CD4-positive, alpha-beta memory T cell (primary cell): Measurements from ENCODE around the gene NACC2. TPM values are rescaled to one million over a fixed set of nuclear protein-coding genes. Genes with fewer than 3 reads are reported as not detected.
A peak's percentile ranks its signal among the peaks of the same experiment; 100 is the strongest.

Source experiments
- CTCF ChIA-PET: fragments of 350-600 bp; sonication (Branson Sonifier 250); formaldehyde crosslinking; loops from one replicate; lab custom pipeline; 2021; ENCODE audit warnings: inconsistent platforms; ENCODE audit not compliant: partially characterized antibody; lab: Charles Lee
- POLR2A ChIA-PET: fragments of 350-600 bp; sonication (Branson Sonifier 250); formaldehyde crosslinking; loops from one replicate; lab custom pipeline; 2021; ENCODE audit not compliant: partially characterized antibody; lab: Charles Lee
- DNase-seq, 5 donors: peaks; one replicate each; pipeline versions ENCODE4 v3.0.0 to v3.0.0-alpha.2; 2020 to 2022; ENCODE audit warnings: mixed read lengths in 1 of 5
- H3K27ac ChIP-seq: one replicate; pipeline ENCODE4 v1.7.0; 2013; ENCODE audit warnings: low read depth, low read length
- H3K27me3 ChIP-seq: 2 replicates; pipeline ENCODE4 v1.7.0; 2013; ENCODE audit warnings: mild to moderate bottlenecking, low read length, moderate library complexity; ENCODE audit not compliant: insufficient read depth
- H3K36me3 ChIP-seq: 2 replicates; pipeline ENCODE4 v1.7.0; 2013; ENCODE audit warnings: mild to moderate bottlenecking, low read length, moderate library complexity; ENCODE audit not compliant: insufficient read depth
- H3K4me1 ChIP-seq: 2 replicates; pipeline ENCODE4 v1.7.0; 2013; ENCODE audit warnings: mild to moderate bottlenecking, low read length, moderate library complexity; ENCODE audit not compliant: insufficient read depth
- H3K4me3 ChIP-seq, 2 donors: one replicate each; pipeline ENCODE4 v1.7.0; 2013; ENCODE audit warnings: low read length in 2 of 2, mild to moderate bottlenecking in 1 of 2
- H3K9me3 ChIP-seq, 2 donors: one replicate each; pipeline ENCODE4 v1.7.0; 2013; ENCODE audit warnings: low read length in 2 of 2, control low read depth in 1 of 2; ENCODE audit not compliant: control insufficient read depth in 1 of 2
- H3K27ac Mint-ChIP-seq, 7 donors: one replicate each; pipeline ENCODE4 v1.8.0; 2020 to 2021; ENCODE audit warnings: mixed read lengths in 7 of 7, mild to moderate bottlenecking in 6 of 7, inconsistent platforms in 3 of 7, moderate library complexity in 3 of 7
- H3K27me3 Mint-ChIP-seq, 2 donors: one replicate each; pipeline ENCODE4 v1.8.0; 2020 to 2021; ENCODE audit warnings: mixed read lengths in 2 of 2
- H3K36me3 Mint-ChIP-seq, 2 donors: one replicate each; pipeline ENCODE4 v1.8.0; 2020 to 2021; ENCODE audit warnings: mixed read lengths in 2 of 2, inconsistent platforms in 1 of 2, mild to moderate bottlenecking in 1 of 2
- H3K4me1 Mint-ChIP-seq, 4 donors: one replicate each; pipeline ENCODE4 v1.8.0; 2020 to 2021; ENCODE audit warnings: mixed read lengths in 4 of 4, mild to moderate bottlenecking in 1 of 4
- H3K4me3 Mint-ChIP-seq, 8 donors: one replicate each; pipeline ENCODE4 v1.8.0; 2020 to 2021; ENCODE audit warnings: mixed read lengths in 8 of 8, mild to moderate bottlenecking in 7 of 8, moderate library complexity in 6 of 8, inconsistent platforms in 3 of 8
- H3K9me3 Mint-ChIP-seq, 8 donors: one replicate each; pipeline ENCODE4 v1.8.0; 2020 to 2021; ENCODE audit warnings: mixed read lengths in 8 of 8, mild to moderate bottlenecking in 5 of 8, inconsistent platforms in 3 of 8, moderate library complexity in 1 of 8
- intact Hi-C: fragments of 100-400 bp; cut with micrococcal nuclease; formaldehyde crosslinking; loops from one replicate; pipeline ENCODE4 v1.15.1; 2023
- polyA plus RNA-seq, 2 donors: library from polyadenylated mRNA; unstranded; fragments of 300-500 nt; fragmentation: Illumina TruSeq; gene quantifications; one replicate each; pipeline ENCODE4 v1.2.3, GENCODE V29; 2021
- total RNA-seq, 2 experiments: library from RNA; stranded (reverse); gene quantifications; one replicate each; pipeline ENCODE4 v1.2.3, GENCODE V29; 2021

The NACC2 gene
- total and polyA plus RNA-seq, 4 experiments from 2014 or later: 0.58 to 12.2 (median 7.1) TPM

DNA sequence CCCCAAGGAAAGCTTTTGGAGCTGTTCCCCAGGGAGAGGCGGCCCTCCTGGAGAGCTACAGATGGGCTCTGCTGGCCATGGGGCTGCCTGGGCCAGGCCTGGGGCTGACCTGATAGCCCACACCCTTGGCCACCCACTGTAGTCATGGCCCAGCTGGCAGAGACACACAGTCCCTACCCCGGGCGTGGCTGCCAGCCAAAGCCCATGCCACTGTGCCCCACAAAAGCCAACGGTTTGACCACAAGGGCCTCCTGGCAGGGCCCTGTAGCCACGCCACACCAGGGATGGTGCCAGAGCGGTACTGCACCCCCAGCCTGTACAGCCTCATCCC is 15.2 kb downstream of the NACC2 start:
- Mint-ChIP-seq H3K36me3 (peaks cover 0 to 8% of the 10 kb centered on the region in 2 donors), H3K4me1 (peaks cover 15 to 44% (median 23%) of the 10 kb centered on the region in 4 donors), H3K9me3 (no peaks in the 10 kb centered on the region)

DNA sequence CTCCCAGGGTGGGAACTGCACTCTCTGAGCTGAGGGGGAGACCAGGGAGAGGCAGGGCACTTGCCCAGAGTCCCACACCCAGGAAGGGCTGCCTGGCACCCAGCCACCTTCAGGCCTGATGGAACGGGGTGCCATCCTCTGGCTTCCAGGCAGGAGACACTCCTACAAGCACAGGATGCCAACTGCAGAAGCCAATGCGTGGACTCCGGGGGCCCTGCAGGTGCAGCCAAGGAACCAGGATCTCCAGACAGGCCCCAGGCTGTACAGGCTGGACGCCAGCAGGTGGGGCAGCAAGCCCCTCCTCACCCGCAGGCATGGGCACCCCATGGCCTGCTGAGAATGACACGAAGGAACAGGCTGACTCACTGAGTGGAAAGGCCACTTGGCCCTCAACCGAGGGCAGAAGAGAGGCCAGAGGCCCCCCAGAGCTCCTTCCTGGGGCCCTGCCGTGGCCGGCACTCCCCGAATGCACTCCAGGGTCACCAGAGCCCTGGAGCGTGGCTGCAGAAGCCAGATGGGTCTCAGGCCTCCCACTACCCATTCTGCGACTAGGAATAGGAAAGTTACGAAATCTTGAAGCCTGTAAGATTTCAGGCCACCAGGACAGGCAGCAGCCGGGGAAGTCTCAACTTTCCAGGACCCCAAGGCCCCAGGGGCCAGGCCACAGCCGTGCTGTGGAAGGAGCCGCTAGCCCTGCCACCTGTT is 15.7 kb downstream of the NACC2 start:
- Histone ChIP-seq H3K4me3 (no peak overlapping the region), H3K27me3 (no peaks in the 10 kb centered on the region), H3K9me3 (no peaks in the 10 kb centered on the region), H3K27ac (no peak overlapping the region), H3K4me1 (peaks cover 5% of the 10 kb centered on the region), H3K36me3 (no peaks in the 10 kb centered on the region)
- Mint-ChIP-seq H3K4me1 (peaks cover 12 to 39% (median 19%) of the 10 kb centered on the region in 4 donors), H3K9me3 (no peaks in the 10 kb centered on the region), H3K4me3 (no peak overlapping the region), H3K36me3 (peaks cover 0 to 5% of the 10 kb centered on the region in 2 donors), H3K27me3 (no peaks in the 10 kb centered on the region), H3K27ac (peak overlapping the region in 1 of 7 donors; percentile 47)
- POLR2A ChIA-PET: no interaction called here
- CTCF ChIA-PET: no interaction called here
- intact Hi-C loops: no loop called here
- no peak for DNase-seq

More for the DNA sequence above, 15.2 kb downstream of the NACC2 start:
- Histone ChIP-seq H3K27me3 (no peaks in the 10 kb centered on the region), H3K36me3 (no peaks in the 10 kb centered on the region), H3K4me3 (no peak overlapping the region), H3K9me3 (no peaks in the 10 kb centered on the region), H3K4me1 (peaks cover 5% of the 10 kb centered on the region), H3K27ac (no peak overlapping the region)
- intact Hi-C loops: no loop called here
- ChIA-PET CTCF (no interaction called here), POLR2A (no interaction called here)
- H3K27me3 Mint-ChIP-seq: no peaks in the 10 kb centered on the region
- peak overlapping the region in 1 of 7 donors; percentile 47 for H3K27ac Mint-ChIP-seq
- no peak for DNase-seq
- no peak overlapping the region for H3K4me3 Mint-ChIP-seq

GRCh38 chr9:136078498-136079011 is 16.5 kb downstream of the NACC2 start:
- intact Hi-C loops: no loop called here
- Histone ChIP-seq H3K4me3 (no peak overlapping the region), H3K27me3 (no peaks in the 10 kb centered on the region), H3K27ac (no peak overlapping the region), H3K36me3 (no peaks in the 10 kb centered on the region), H3K4me1 (peaks cover 5% of the 10 kb centered on the region), H3K9me3 (no peaks in the 10 kb centered on the region)
- Mint-ChIP-seq H3K36me3 (peaks cover 0 to 6% of the 10 kb centered on the region in 2 donors), H3K27ac (no peak overlapping the region), H3K4me1 (peaks cover 12 to 35% (median 18%) of the 10 kb centered on the region in 4 donors), H3K27me3 (no peaks in the 10 kb centered on the region), H3K9me3 (no peaks in the 10 kb centered on the region), H3K4me3 (no peak overlapping the region)
- no peak for DNase-seq
- POLR2A ChIA-PET: no interaction called here
- CTCF ChIA-PET: no interaction called here

GRCh38 chr9:136078024-136078423 is 17.1 kb downstream of the NACC2 start:
- intact Hi-C loops: no loop called here
- peaks cover 0 to 8% of the 10 kb centered on the region in 2 donors for H3K36me3 Mint-ChIP-seq
- H3K4me1 Mint-ChIP-seq: peaks cover 12 to 33% (median 15%) of the 10 kb centered on the region in 4 donors
- Histone ChIP-seq H3K9me3 (no peaks in the 10 kb centered on the region), H3K27ac (no peak overlapping the region), H3K36me3 (no peaks in the 10 kb centered on the region), H3K4me1 (peaks cover 5% of the 10 kb centered on the region), H3K27me3 (no peaks in the 10 kb centered on the region), H3K4me3 (no peak overlapping the region)
- H3K4me3 Mint-ChIP-seq: no peak overlapping the region
- no peaks in the 10 kb centered on the region for H3K27me3 Mint-ChIP-seq
- ChIA-PET POLR2A (no interaction called here), CTCF (no interaction called here)
- no peak for DNase-seq
- no peaks in the 10 kb centered on the region for H3K9me3 Mint-ChIP-seq
- H3K27ac Mint-ChIP-seq: no peak overlapping the region

DNA sequence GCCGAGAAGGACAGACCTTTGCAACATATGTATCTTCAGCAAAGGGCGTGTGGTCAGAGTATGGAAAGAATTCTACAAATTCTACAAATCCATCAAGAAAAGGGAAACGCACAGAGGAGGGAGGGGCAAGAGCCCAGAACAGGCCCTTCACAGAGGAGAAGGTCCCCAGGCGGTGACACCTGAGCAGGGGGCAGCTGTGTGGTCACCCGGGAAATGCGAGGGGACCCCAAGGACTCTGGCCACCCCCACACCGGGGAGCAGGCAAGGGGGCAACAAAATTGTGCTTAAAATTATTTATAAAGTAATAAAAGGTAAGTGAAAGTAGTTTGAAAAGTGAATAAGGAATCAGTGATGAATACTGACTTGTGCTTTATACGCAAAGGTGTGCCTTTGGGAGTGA is 17.6 kb downstream of the NACC2 start:
- peaks cover 9 to 28% (median 12%) of the 10 kb centered on the region in 4 donors for H3K4me1 Mint-ChIP-seq
- H3K27ac Mint-ChIP-seq: peak overlapping the region in 1 of 7 donors; percentile 71
- CTCF ChIA-PET: no interaction called here
- POLR2A ChIA-PET: interaction anchor here (1.0 kb wide), 1 partner anchor 40 kb away, joined by 3 read pairs; no protein-coding TSS in a partner anchor
- peaks cover 0 to 5% of the 10 kb centered on the region in 2 donors for H3K36me3 Mint-ChIP-seq
- no peaks in the 10 kb centered on the region for H3K27me3 Mint-ChIP-seq
- no peaks in the 10 kb centered on the region for H3K9me3 Mint-ChIP-seq
- no peaks in the 10 kb centered on the region for H3K27me3 ChIP-seq
- intact Hi-C loops: no loop called here
- H3K4me1 ChIP-seq: peaks cover 5% of the 10 kb centered on the region
- DNase-seq: no peak
- H3K9me3 ChIP-seq: no peaks in the 10 kb centered on the region
- no peak overlapping the region for H3K27ac ChIP-seq
- no peaks in the 10 kb centered on the region for H3K36me3 ChIP-seq
- H3K4me3 ChIP-seq: no peak overlapping the region
- H3K4me3 Mint-ChIP-seq: no peak overlapping the region

- peak overlapping the region in 5 of 8 donors; percentile 4 to 38 (median 37) for H3K4me3 Mint-ChIP-seq
Observed at GRCh38 chr9:136075881-136076678, 19.0 kb downstream of the NACC2 start.

GRCh38 chr9:136075134-136075841 is 19.8 kb downstream of the NACC2 start:
- peaks cover 0 to 7% of the 10 kb centered on the region in 2 donors for H3K36me3 Mint-ChIP-seq
- intact Hi-C loops: no loop called here
- H3K27ac Mint-ChIP-seq: no peak overlapping the region
- H3K27me3 ChIP-seq: no peaks in the 10 kb centered on the region
- no peak overlapping the region for H3K27ac ChIP-seq
- H3K4me3 Mint-ChIP-seq: no peak overlapping the region
- ChIA-PET CTCF (no interaction called here), POLR2A (no interaction called here)
- no peaks in the 10 kb centered on the region for H3K27me3 Mint-ChIP-seq
- no peak overlapping the region for H3K4me3 ChIP-seq
- H3K9me3 ChIP-seq: no peaks in the 10 kb centered on the region
- peaks cover 9 to 29% (median 12%) of the 10 kb centered on the region in 4 donors for H3K4me1 Mint-ChIP-seq
- no peaks in the 10 kb centered on the region for H3K9me3 Mint-ChIP-seq
- no peaks in the 10 kb centered on the region for H3K36me3 ChIP-seq
- DNase-seq: no peak
- H3K4me1 ChIP-seq: peaks cover 5% of the 10 kb centered on the region

More at GRCh38 chr9:136075881-136076678, 19.0 kb downstream of the NACC2 start:
- Mint-ChIP-seq H3K9me3 (no peaks in the 10 kb centered on the region), H3K36me3 (peaks cover 0 to 5% of the 10 kb centered on the region in 2 donors), H3K27me3 (no peaks in the 10 kb centered on the region), H3K4me1 (peaks cover 9 to 26% (median 13%) of the 10 kb centered on the region in 4 donors), H3K27ac (peak overlapping the region in 5 of 7 donors; percentile 41 to 88 (median 54))
- no peak for DNase-seq
- H3K4me1 ChIP-seq: peaks cover 5% of the 10 kb centered on the region
- H3K27ac ChIP-seq: no peak overlapping the region
- no peaks in the 10 kb centered on the region for H3K9me3 ChIP-seq
- intact Hi-C loops: no loop called here
- H3K36me3 ChIP-seq: no peaks in the 10 kb centered on the region
- H3K4me3 ChIP-seq: no peak overlapping the region
- ChIA-PET CTCF (no interaction called here), POLR2A (no interaction called here)
- H3K27me3 ChIP-seq: no peaks in the 10 kb centered on the region
